ENCODE data around the gene MRPS26.

- TF ChIP-seq EZH2 (IDR thresholded peaks at IDR 0.05): no peak
- TF ChIP-seq POLR2AphosphoS5 (IDR thresholded peaks at IDR 0.05; ENCODE audit: borderline replicate concordance, low read depth, low read length): no peak
Measured at GRCh38 chr20:3044336-3044965, 1.4 kb upstream of the MRPS26 start.

All from SK-N-MC (cell line).